Measurements from ENCODE around the gene ATG2B. TPM values are rescaled to one million over a fixed set of nuclear protein-coding genes. Genes with fewer than 3 reads are reported as not detected.

The ATG2B gene
- total RNA-seq (10 to 100 TPM; 22.7 to 43.4 (median 34.3) TPM), polyA plus RNA-seq (1 to 10 TPM; 1.8 to 2.5 TPM), total RNA-seq (120 reads per million, percentile 87 among the genes with 10 or more reads in this experiment)

- CTCF ChIA-PET: no interaction called here
- ATAC-seq (peak; percentile 94), DNase-seq (peak; percentile 95 to 99 (median 98))
- peaks cover 0 to 9% (median 0%) of the 10 kb centered on the region in 3 experiments for H3K36me3 ChIP-seq (ENCODE audit: control insufficient read depth in 2 of 3, insufficient read depth in 3 of 3, low read length in 3 of 3)
- Mint-ChIP-seq H3K36me3 (peaks cover 0 to 6% (median 3%) of the 10 kb centered on the region in 5 donors), H3K4me3 (peak within 1 kb of the TSS; percentile 82 to 97 (median 90)), H3K9me3 (no peaks in the 10 kb centered on the region), H3K4me1 (peaks cover 40 to 72% (median 60%) of the 10 kb centered on the region in 7 donors), H3K27me3 (no peaks in the 10 kb centered on the region), H3K27ac (peak within 1 kb of the TSS; percentile 82 to 97 (median 89))
- intact Hi-C loops (cut with micrococcal nuclease): loop anchor here (1.0 to 10.0 kb wide), 9 partner anchors 28 to 1208 kb away; partner anchors contain the start of genes DICER1 (in 2 of the 2), PAPOLA (in 2 of the 2) and VRK1 (in 2 of the 2)
- no peaks in the 10 kb centered on the region for H3K27me3 ChIP-seq (ENCODE audit: control insufficient read depth in 2 of 2, insufficient read depth in 2 of 2, low read length in 2 of 2)
- peak within 1 kb of the TSS; percentile 72 for H3K4me3 ChIP-seq (ENCODE audit: low read length)
- peak within 1 kb of the TSS; percentile 90 for H3K27ac ChIP-seq (ENCODE audit: low read depth, low read length)
- H3K4me1 ChIP-seq (ENCODE audit: control insufficient read depth in 2 of 2, insufficient read depth in 2 of 2, low read length in 2 of 2): peaks cover 19 to 27% of the 10 kb centered on the region in 2 donors
- no peaks in the 10 kb centered on the region for H3K9me3 ChIP-seq (ENCODE audit: control insufficient read depth in 2 of 3, low read length in 3 of 3)
- POLR2A ChIA-PET: interaction anchor here (1.0 to 1.9 kb wide), 5 partner anchors 11 to 31 kb away, joined by 3 to 8 read pairs (median 4); partner anchors contain the start of gene AK7
Measured at GRCh38 chr14:96362965-96363750, at the start of gene ATG2B, which contains the start of gene GSKIP. TSS of gene ATG2B (minus strand) at chr14:96363341. CDS start at chr14:96362976, 365 bp downstream. TSS of gene GSKIP (plus strand) at chr14:96363526. CDS start at chr14:96382248, 18,722 bp downstream.

GRCh38 chr14:96410119-96410518, 47.0 kb upstream of the ATG2B start:
- H3K4me1 Mint-ChIP-seq: no peaks in the 10 kb centered on the region
- ATAC-seq (no peak), DNase-seq (no peak)
- POLR2A ChIA-PET: interaction anchor here (0.7 kb wide), 1 partner anchor 102 kb away, joined by 3 read pairs; no protein-coding TSS in a partner anchor
- H3K27ac ChIP-seq (ENCODE audit: low read depth, low read length): no peak overlapping the region
- intact Hi-C loops (cut with micrococcal nuclease): no loop called here
- H3K9me3 ChIP-seq (ENCODE audit: control insufficient read depth in 2 of 3, low read length in 3 of 3): no peaks in the 10 kb centered on the region
- H3K27ac Mint-ChIP-seq: no peak overlapping the region
- no peaks in the 10 kb centered on the region for H3K36me3 ChIP-seq (ENCODE audit: control insufficient read depth in 2 of 3, insufficient read depth in 3 of 3, low read length in 3 of 3)
- no peaks in the 10 kb centered on the region for H3K9me3 Mint-ChIP-seq
- peaks cover 0 to 3% (median 0%) of the 10 kb centered on the region in 5 donors for H3K27me3 Mint-ChIP-seq
- H3K36me3 Mint-ChIP-seq: no peaks in the 10 kb centered on the region
- CTCF ChIA-PET: no interaction called here
- no peaks in the 10 kb centered on the region for H3K4me1 ChIP-seq (ENCODE audit: control insufficient read depth in 2 of 2, insufficient read depth in 2 of 2, low read length in 2 of 2)
- no peak overlapping the region for H3K4me3 Mint-ChIP-seq
- H3K27me3 ChIP-seq (ENCODE audit: control insufficient read depth in 2 of 2, insufficient read depth in 2 of 2, low read length in 2 of 2): no peaks in the 10 kb centered on the region
- H3K4me3 ChIP-seq (ENCODE audit: low read length): no peak overlapping the region

- no peak for ATAC-seq
- Histone ChIP-seq H3K4me1 (ENCODE audit: control insufficient read depth in 2 of 2, insufficient read depth in 2 of 2, low read length in 2 of 2) (no peaks in the 10 kb centered on the region), H3K27ac (ENCODE audit: low read depth, low read length) (no peak overlapping the region), H3K27me3 (ENCODE audit: control insufficient read depth in 2 of 2, insufficient read depth in 2 of 2, low read length in 2 of 2) (no peaks in the 10 kb centered on the region), H3K36me3 (ENCODE audit: control insufficient read depth in 2 of 3, insufficient read depth in 3 of 3, low read length in 3 of 3) (no peaks in the 10 kb centered on the region), H3K9me3 (ENCODE audit: control insufficient read depth in 2 of 3, low read length in 3 of 3) (no peaks in the 10 kb centered on the region), H3K4me3 (ENCODE audit: low read length) (no peak overlapping the region)
- CTCF ChIA-PET: interaction anchor here (0.7 kb wide), 1 partner anchor 112 kb away, joined by 6 read pairs; no protein-coding TSS in a partner anchor
- intact Hi-C loops (cut with micrococcal nuclease): no loop called here
- no peak overlapping the region for H3K27ac Mint-ChIP-seq
- no peaks in the 10 kb centered on the region for H3K36me3 Mint-ChIP-seq
- DNase-seq: no peak
- no peaks in the 10 kb centered on the region for H3K4me1 Mint-ChIP-seq
- POLR2A ChIA-PET: no interaction called here
- H3K9me3 Mint-ChIP-seq: no peaks in the 10 kb centered on the region
- no peak overlapping the region for H3K4me3 Mint-ChIP-seq
- peaks cover 0 to 3% (median 0%) of the 10 kb centered on the region in 5 donors for H3K27me3 Mint-ChIP-seq
Measured at GRCh38 chr14:96409701-96410100, 46.6 kb upstream of the ATG2B start.

GRCh38 chr14:96408608-96409007, 45.5 kb upstream of the ATG2B start:
- Mint-ChIP-seq H3K4me1 (no peaks in the 10 kb centered on the region), H3K27me3 (peaks cover 0 to 6% (median 0%) of the 10 kb centered on the region in 5 donors)
- POLR2A ChIA-PET: no interaction called here

GRCh38 chr14:96407935-96408570, 44.9 kb upstream of the ATG2B start:
- Histone ChIP-seq H3K27ac (ENCODE audit: low read depth, low read length) (no peak overlapping the region), H3K4me3 (ENCODE audit: low read length) (no peak overlapping the region), H3K27me3 (ENCODE audit: control insufficient read depth in 2 of 2, insufficient read depth in 2 of 2, low read length in 2 of 2) (no peaks in the 10 kb centered on the region), H3K36me3 (ENCODE audit: control insufficient read depth in 2 of 3, insufficient read depth in 3 of 3, low read length in 3 of 3) (no peaks in the 10 kb centered on the region), H3K4me1 (ENCODE audit: control insufficient read depth in 2 of 2, insufficient read depth in 2 of 2, low read length in 2 of 2) (no peaks in the 10 kb centered on the region), H3K9me3 (ENCODE audit: control insufficient read depth in 2 of 3, low read length in 3 of 3) (no peaks in the 10 kb centered on the region)
- Mint-ChIP-seq H3K9me3 (no peaks in the 10 kb centered on the region), H3K4me1 (no peaks in the 10 kb centered on the region), H3K27me3 (peaks cover 0 to 6% (median 0%) of the 10 kb centered on the region in 5 donors), H3K4me3 (no peak overlapping the region), H3K36me3 (no peaks in the 10 kb centered on the region), H3K27ac (no peak overlapping the region)
- no peak for ATAC-seq
- no peak for DNase-seq
- intact Hi-C loops (cut with micrococcal nuclease): no loop called here
- CTCF ChIA-PET: interaction anchor here (0.7 kb wide), 1 partner anchor 13 kb away, joined by 3 read pairs; no protein-coding TSS in a partner anchor
- POLR2A ChIA-PET: no interaction called here

More at GRCh38 chr14:96408608-96409007, 45.5 kb upstream of the ATG2B start:
- no peak overlapping the region for H3K4me3 ChIP-seq (ENCODE audit: low read length)
- no peaks in the 10 kb centered on the region for H3K36me3 Mint-ChIP-seq
- H3K27ac Mint-ChIP-seq: no peak overlapping the region
- intact Hi-C loops (cut with micrococcal nuclease): no loop called here
- ATAC-seq (no peak), DNase-seq (no peak)
- no peak overlapping the region for H3K4me3 Mint-ChIP-seq
- no peak overlapping the region for H3K27ac ChIP-seq (ENCODE audit: low read depth, low read length)
- CTCF ChIA-PET: no interaction called here
- H3K27me3 ChIP-seq (ENCODE audit: control insufficient read depth in 2 of 2, insufficient read depth in 2 of 2, low read length in 2 of 2): no peaks in the 10 kb centered on the region
- H3K9me3 Mint-ChIP-seq: no peaks in the 10 kb centered on the region
- no peaks in the 10 kb centered on the region for H3K36me3 ChIP-seq (ENCODE audit: control insufficient read depth in 2 of 3, insufficient read depth in 3 of 3, low read length in 3 of 3)
- H3K4me1 ChIP-seq (ENCODE audit: control insufficient read depth in 2 of 2, insufficient read depth in 2 of 2, low read length in 2 of 2): no peaks in the 10 kb centered on the region
- H3K9me3 ChIP-seq (ENCODE audit: control insufficient read depth in 2 of 3, low read length in 3 of 3): no peaks in the 10 kb centered on the region

- no peaks in the 10 kb centered on the region for H3K4me1 ChIP-seq (ENCODE audit: control insufficient read depth in 2 of 2, insufficient read depth in 2 of 2, low read length in 2 of 2)
- ChIA-PET POLR2A (no interaction called here), CTCF (no interaction called here)
- no peak overlapping the region for H3K27ac ChIP-seq (ENCODE audit: low read depth, low read length)
- H3K4me3 ChIP-seq (ENCODE audit: low read length): no peak overlapping the region
- ATAC-seq (no peak), DNase-seq (no peak)
- Mint-ChIP-seq H3K27ac (no peak overlapping the region), H3K4me3 (no peak overlapping the region), H3K36me3 (no peaks in the 10 kb centered on the region), H3K27me3 (peaks cover 0 to 8% (median 6%) of the 10 kb centered on the region in 5 donors), H3K4me1 (no peaks in the 10 kb centered on the region), H3K9me3 (no peaks in the 10 kb centered on the region)
- no peaks in the 10 kb centered on the region for H3K27me3 ChIP-seq (ENCODE audit: control insufficient read depth in 2 of 2, insufficient read depth in 2 of 2, low read length in 2 of 2)
- no peaks in the 10 kb centered on the region for H3K9me3 ChIP-seq (ENCODE audit: control insufficient read depth in 2 of 3, low read length in 3 of 3)
- H3K36me3 ChIP-seq (ENCODE audit: control insufficient read depth in 2 of 3, insufficient read depth in 3 of 3, low read length in 3 of 3): no peaks in the 10 kb centered on the region
- intact Hi-C loops (cut with micrococcal nuclease): no loop called here
Measured at GRCh38 chr14:96405677-96406076, 42.5 kb upstream of the ATG2B start.
